ENCODE measurements around the gene NIT2.

GRCh38 chr3:100288288-100288894, 46.2 kb upstream of the NIT2 start:
- TF ChIP-seq CTCF (IDR thresholded peaks at IDR 0.05) (no peak), POLR2A (IDR thresholded peaks at IDR 0.05) (no peak)
